Esophagus squamous epithelium (tissue), 4 donors: Measurements from ENCODE around the gene PLOD3.

Experiments
- CTCF ChIP-seq, 6 experiments: fragments of 450-650 bp in 4 of 6; fragments of 200-600 bp in 2 of 6; sonication (generic) in 2 of 6; IDR thresholded peaks; one replicate each; pipeline ENCODE4 v1.5.1; 2016 to 2019; ENCODE audit warnings: antibody characterized with exemption in 6 of 6, mild to moderate bottlenecking in 4 of 6, moderate library complexity in 4 of 6
- POLR2A ChIP-seq, 4 donors: fragments of 450-650 bp; IDR thresholded peaks; one replicate each; pipeline ENCODE4 v1.6.1; 2017; ENCODE audit warnings: antibody characterized with exemption in 4 of 4, mild to moderate bottlenecking in 4 of 4, moderate library complexity in 3 of 4

GRCh38 chr7:101232141-101232850, 14.9 kb upstream of the PLOD3 start:
- no peak for TF ChIP-seq CTCF (IDR thresholded peaks at IDR 0.05)
- peak in 1 of 4 donors; percentile 23 for TF ChIP-seq POLR2A (IDR thresholded peaks at IDR 0.05)
